Muscle layer of duodenum (tissue), 2 donors: Measurements from ENCODE around the gene NTN1.

Source experiments
- H3K27ac ChIP-seq: one replicate; pipeline ENCODE4 v1.7.0; 2013; ENCODE audit warnings: mild to moderate bottlenecking, low read length
- H3K27me3 ChIP-seq: one replicate; pipeline ENCODE4 v1.7.0; 2013; ENCODE audit warnings: low read depth, mild to moderate bottlenecking, control low read depth, low read length
- H3K36me3 ChIP-seq, 2 donors: one replicate each; pipeline ENCODE4 v1.7.0; 2013; ENCODE audit warnings: low read length in 2 of 2, control low read depth in 1 of 2, mild to moderate bottlenecking in 1 of 2; ENCODE audit not compliant: insufficient read depth in 2 of 2, control insufficient read depth in 1 of 2
- H3K4me1 ChIP-seq, 2 donors: one replicate each; pipeline ENCODE4 v1.7.0; 2013; ENCODE audit warnings: low read length in 2 of 2, mild to moderate bottlenecking in 2 of 2, control low read depth in 1 of 2, moderate library complexity in 1 of 2; ENCODE audit not compliant: insufficient read depth in 2 of 2, control insufficient read depth in 1 of 2
- H3K4me3 ChIP-seq, 2 donors: one replicate each; pipeline ENCODE4 v1.7.0; 2013; ENCODE audit warnings: low read length in 2 of 2, low read depth in 1 of 2, mild to moderate bottlenecking in 1 of 2
- H3K9me3 ChIP-seq, 2 donors: one replicate each; pipeline ENCODE4 v1.7.0; 2013; ENCODE audit warnings: low read length in 2 of 2, control low read depth in 1 of 2, mild to moderate bottlenecking in 1 of 2; ENCODE audit not compliant: control insufficient read depth in 1 of 2
- donor health status: healthy.

The NTN1 gene

GRCh38 chr17:9009096-9009495 is 12.2 kb upstream of the NTN1 start:
- H3K27me3 ChIP-seq, result peaks cover 17% of the 10 kb centered on the region

GRCh38 chr17:9009737-9010136 is 11.6 kb upstream of the NTN1 start:
- Histone ChIP-seq H3K27ac (no peak overlapping the region), H3K27me3 (peaks cover 11% of the 10 kb centered on the region), H3K9me3 (no peaks in the 10 kb centered on the region)

More at GRCh38 chr17:9009096-9009495, 12.2 kb upstream of the NTN1 start:
- Histone ChIP-seq H3K9me3 (no peaks in the 10 kb centered on the region), H3K36me3 (no peaks in the 10 kb centered on the region), H3K4me3 (no peak overlapping the region), H3K27ac (no peak overlapping the region), H3K4me1 (peaks cover 0 to 9% of the 10 kb centered on the region in 2 donors)

GRCh38 chr17:9011001-9011400 is 10.3 kb upstream of the NTN1 start:
- peaks cover 3% of the 10 kb centered on the region for H3K27me3 ChIP-seq
- H3K9me3 ChIP-seq, result no peaks in the 10 kb centered on the region
- peak overlapping the region; percentile 56 for H3K27ac ChIP-seq
- no peak overlapping the region for H3K4me3 ChIP-seq
- no peaks in the 10 kb centered on the region for H3K36me3 ChIP-seq
- no peaks in the 10 kb centered on the region for H3K4me1 ChIP-seq

More at GRCh38 chr17:9009737-9010136, 11.6 kb upstream of the NTN1 start:
- Histone ChIP-seq H3K4me3 (no peak overlapping the region), H3K36me3 (no peaks in the 10 kb centered on the region), H3K4me1 (peaks cover 0 to 4% of the 10 kb centered on the region in 2 donors)

GRCh38 chr17:9016941-9017552 is 4.3 kb upstream of the NTN1 start:
- Histone ChIP-seq H3K27me3 (no peaks in the 10 kb centered on the region), H3K4me1 (peaks cover 0 to 14% of the 10 kb centered on the region in 2 donors), H3K9me3 (no peaks in the 10 kb centered on the region), H3K4me3 (no peak overlapping the region), H3K36me3 (no peaks in the 10 kb centered on the region), H3K27ac (peak overlapping the region; percentile 21)

GRCh38 chr17:9018726-9019125 is 2.6 kb upstream of the NTN1 start:
- peaks cover 0 to 28% of the 10 kb centered on the region in 2 donors for H3K4me1 ChIP-seq
- no peak overlapping the region for H3K4me3 ChIP-seq
- H3K27me3 ChIP-seq, result no peaks in the 10 kb centered on the region
- H3K9me3 ChIP-seq, result no peaks in the 10 kb centered on the region
- no peak overlapping the region for H3K27ac ChIP-seq
- H3K36me3 ChIP-seq, result no peaks in the 10 kb centered on the region

- peak overlapping the region; percentile 49 to 92 for H3K4me3 ChIP-seq
- no peaks in the 10 kb centered on the region for H3K9me3 ChIP-seq
- peaks cover 0 to 28% of the 10 kb centered on the region in 2 donors for H3K4me1 ChIP-seq
- H3K27ac ChIP-seq, result no peak overlapping the region
- H3K36me3 ChIP-seq, result no peaks in the 10 kb centered on the region
- H3K27me3 ChIP-seq, result no peaks in the 10 kb centered on the region
These were observed 1.1 kb upstream of the NTN1 start for GRCh38 chr17:9020096-9020823.

- Histone ChIP-seq H3K4me3 (peak overlapping the region; percentile 49 to 92), H3K36me3 (no peaks in the 10 kb centered on the region), H3K27ac (no peak overlapping the region), H3K9me3 (no peaks in the 10 kb centered on the region), H3K27me3 (no peaks in the 10 kb centered on the region), H3K4me1 (peaks cover 0 to 28% of the 10 kb centered on the region in 2 donors)
These were observed 519 bp upstream of the NTN1 start for GRCh38 chr17:9020824-9021157.

GRCh38 chr17:9021992-9022572 is 772 bp downstream of the NTN1 start:
- Histone ChIP-seq H3K4me1 (peaks cover 0 to 38% of the 10 kb centered on the region in 2 donors), H3K4me3 (peak overlapping the region; percentile 47 to 92), H3K9me3 (no peaks in the 10 kb centered on the region), H3K27me3 (no peaks in the 10 kb centered on the region), H3K27ac (no peak overlapping the region), H3K36me3 (no peaks in the 10 kb centered on the region)

- no peaks in the 10 kb centered on the region for H3K36me3 ChIP-seq
- peaks cover 0 to 42% of the 10 kb centered on the region in 2 donors for H3K4me1 ChIP-seq
- H3K27me3 ChIP-seq, result no peaks in the 10 kb centered on the region
- peak overlapping the region; percentile 47 to 92 for H3K4me3 ChIP-seq
- no peaks in the 10 kb centered on the region for H3K9me3 ChIP-seq
- H3K27ac ChIP-seq, result no peak overlapping the region
These were observed 1.5 kb downstream of the NTN1 start for GRCh38 chr17:9022573-9023391.

- Histone ChIP-seq H3K27me3 (no peaks in the 10 kb centered on the region), H3K36me3 (no peaks in the 10 kb centered on the region), H3K4me3 (peak overlapping the region; percentile 47 to 92), H3K9me3 (no peaks in the 10 kb centered on the region), H3K4me1 (peaks cover 0 to 50% of the 10 kb centered on the region in 2 donors), H3K27ac (peak overlapping the region; percentile 10)
These were observed 2.3 kb downstream of the NTN1 start for GRCh38 chr17:9023392-9024218.
